Esophagus muscularis mucosa (tissue), 4 donors: ENCODE measurements around the gene CD37. TPM values are rescaled to one million over a fixed set of nuclear protein-coding genes. Genes with fewer than 3 reads are reported as not detected.

Source experiments
- DNase-seq: peaks from one replicate; pipeline ENCODE4 v3.0.0-alpha.2; 2017; ENCODE audit errors: extremely low spot score
- H3K27ac ChIP-seq, 4 donors: fragments of 200-600 bp; sonication (generic); replicated peaks in 1 of 4; 1 replicate in 3 of 4; 2 replicates in 1 of 4; pipeline ENCODE4 v1.5.1; 2016 to 2019; ENCODE audit warnings: mild to moderate bottlenecking in 1 of 4
- H3K27me3 ChIP-seq, 4 donors: fragments of 200-600 bp; sonication (generic); one replicate each; pipeline versions ENCODE4 v1.5.1 to v1.6.0; 2016 to 2019
- H3K36me3 ChIP-seq, 4 donors: fragments of 200-600 bp; sonication (generic); one replicate each; pipeline ENCODE4 v1.5.1; 2016 to 2019
- H3K4me1 ChIP-seq, 4 donors: fragments of 200-600 bp; sonication (generic); one replicate each; pipeline ENCODE4 v1.5.1; 2016 to 2019
- H3K4me3 ChIP-seq, 4 donors: fragments of 200-600 bp; sonication (generic); 1 replicate in 2 of 4; 2 replicates in 2 of 4; pipeline ENCODE4 v1.5.1; 2016 to 2019; ENCODE audit warnings: mild to moderate bottlenecking in 4 of 4, moderate library complexity in 1 of 4
- H3K9me3 ChIP-seq, 4 donors: fragments of 200-600 bp; sonication (generic); 1 replicate in 3 of 4; 2 replicates in 1 of 4; pipeline ENCODE4 v1.5.1; 2016 to 2019
- EP300 ChIP-seq: sonication (generic); formaldehyde crosslinking; IDR thresholded peaks from one replicate; pipeline ENCODE4 v1.6.1; 2017; ENCODE audit warnings: antibody characterized with exemption
- POLR2A ChIP-seq: fragments of 450-650 bp; IDR thresholded peaks from one replicate; pipeline ENCODE4 v1.6.1; 2017; ENCODE audit warnings: antibody characterized with exemption, moderate library complexity, mild to moderate bottlenecking, low read depth
- POLR2AphosphoS5 ChIP-seq, 2 donors: sonication (generic); formaldehyde crosslinking; IDR thresholded peaks; one replicate each; pipeline ENCODE4 v1.6.1; 2017; ENCODE audit warnings: antibody characterized with exemption in 2 of 2
- WGBS: methylation state at CpG from one replicate; pipeline ENCODE4 v1.1.5; 2018; 5-methylcytosine and 5-hydroxymethylcytosine counted together
- intact Hi-C: fragments of 100-400 bp; cut with DNase I; formaldehyde crosslinking; loops from one replicate; pipeline ENCODE4 v1.15.1; 2023
- total RNA-seq, 4 donors: library from RNA; depleted of rRNA; stranded (reverse); fragments of >200 nt; gene quantifications; one replicate each; pipeline versions ENCODE4 v1.1.0 to v1.2.1, GENCODE V29; 2016
- TF ChIP-seq, protein P1 (sequence below), 3 experiments: fragments of 200-600 bp in 2 of 3; fragments of 450-650 bp in 1 of 3; sonication (generic) in 2 of 3; IDR thresholded peaks; one replicate each; pipeline ENCODE4 v1.5.1; 2017 to 2019; ENCODE audit warnings: antibody characterized with exemption in 3 of 3, mild to moderate bottlenecking in 2 of 3, moderate library complexity in 1 of 3

The CD37 gene
- total RNA-seq, 4 donors from 2014 or later: 8.0 to 22.4 (median 11.6) TPM

- WGBS: 73% methylated on average over 17 of the region's 17 CpGs
- Histone ChIP-seq H3K9me3 (no peaks in the 10 kb centered on the region), H3K4me3 (peak overlapping the region in 1 of 4 donors; percentile 59), H3K36me3 (peaks cover 12 to 44% (median 39%) of the 10 kb centered on the region in 4 donors), H3K4me1 (peaks cover 21 to 71% (median 66%) of the 10 kb centered on the region in 4 donors), H3K27me3 (no peaks in the 10 kb centered on the region), H3K27ac (peak overlapping the region; percentile 88 to 97 (median 94))
- TF ChIP-seq POLR2A (no peak), EP300 (no peak), POLR2AphosphoS5 (IDR thresholded peaks at IDR 0.05) (no peak)
- TF ChIP-seq, protein P1, sequence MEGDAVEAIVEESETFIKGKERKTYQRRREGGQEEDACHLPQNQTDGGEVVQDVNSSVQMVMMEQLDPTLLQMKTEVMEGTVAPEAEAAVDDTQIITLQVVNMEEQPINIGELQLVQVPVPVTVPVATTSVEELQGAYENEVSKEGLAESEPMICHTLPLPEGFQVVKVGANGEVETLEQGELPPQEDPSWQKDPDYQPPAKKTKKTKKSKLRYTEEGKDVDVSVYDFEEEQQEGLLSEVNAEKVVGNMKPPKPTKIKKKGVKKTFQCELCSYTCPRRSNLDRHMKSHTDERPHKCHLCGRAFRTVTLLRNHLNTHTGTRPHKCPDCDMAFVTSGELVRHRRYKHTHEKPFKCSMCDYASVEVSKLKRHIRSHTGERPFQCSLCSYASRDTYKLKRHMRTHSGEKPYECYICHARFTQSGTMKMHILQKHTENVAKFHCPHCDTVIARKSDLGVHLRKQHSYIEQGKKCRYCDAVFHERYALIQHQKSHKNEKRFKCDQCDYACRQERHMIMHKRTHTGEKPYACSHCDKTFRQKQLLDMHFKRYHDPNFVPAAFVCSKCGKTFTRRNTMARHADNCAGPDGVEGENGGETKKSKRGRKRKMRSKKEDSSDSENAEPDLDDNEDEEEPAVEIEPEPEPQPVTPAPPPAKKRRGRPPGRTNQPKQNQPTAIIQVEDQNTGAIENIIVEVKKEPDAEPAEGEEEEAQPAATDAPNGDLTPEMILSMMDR (IDR thresholded peaks at IDR 0.05): no peak
- intact Hi-C loops: no loop called here
- DNase-seq: no peak
Measured at GRCh38 chr19:49359851-49360820, 24.9 kb downstream of the CD37 start.

DNA sequence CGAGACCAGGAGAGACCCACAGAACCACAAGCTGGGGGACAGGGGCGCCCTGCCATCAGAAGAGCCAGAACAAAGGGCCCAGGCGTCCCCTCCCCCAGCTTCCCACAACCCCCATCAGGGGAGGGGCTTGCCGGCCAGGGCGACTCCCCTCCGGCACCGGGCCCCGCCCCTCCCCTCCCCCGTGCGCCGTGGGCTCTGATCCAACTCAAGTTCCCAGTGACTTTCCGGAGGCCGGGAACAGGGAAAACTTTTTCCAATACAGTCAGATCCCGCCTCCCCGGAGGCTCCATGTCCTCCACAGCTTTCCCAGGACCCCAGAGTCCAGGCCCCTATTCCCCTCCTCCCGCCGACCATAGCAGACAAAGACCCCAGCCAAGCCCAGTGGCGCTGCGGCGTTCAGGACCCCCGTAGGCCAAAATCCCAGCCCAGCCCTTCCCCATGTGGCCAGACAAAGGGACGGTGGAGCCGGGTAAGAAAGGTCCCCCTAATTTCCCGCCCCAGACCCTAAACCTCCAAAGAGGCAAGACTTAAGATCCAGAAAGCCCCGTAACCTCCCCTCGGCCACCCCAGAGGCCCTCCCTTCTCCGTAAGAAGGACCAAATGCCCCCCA lies 26.3 kb downstream of the CD37 start:
- 2% methylated on average over 24 of the region's 27 CpGs for WGBS

GRCh38 chr19:49362048-49362928 lies 27.1 kb downstream of the CD37 start, which contains the start of gene TEAD2:
TEAD2 (minus strand) TSS chr19:49362416; CDS start chr19:49360075, 2,341 bp downstream.
- H3K27me3 ChIP-seq: no peaks in the 10 kb centered on the region
- WGBS: 1% methylated on average over 40 of the region's 52 CpGs
- peak; percentile 94 for DNase-seq
- TF ChIP-seq POLR2AphosphoS5 (IDR thresholded peaks at IDR 0.05): peak; percentile 84 to 89
- TF ChIP-seq POLR2A: no peak
- peak within 1 kb of the TSS; percentile 59 to 97 (median 90) for H3K4me3 ChIP-seq
- H3K36me3 ChIP-seq: peaks cover 10 to 26% (median 25%) of the 10 kb centered on the region in 4 donors
- peaks cover 7 to 50% (median 45%) of the 10 kb centered on the region in 4 donors for H3K4me1 ChIP-seq
- intact Hi-C loops: no loop called here
- H3K27ac ChIP-seq: peak within 1 kb of the TSS; percentile 88 to 97 (median 94)
- H3K9me3 ChIP-seq: no peaks in the 10 kb centered on the region

More for the DNA sequence above, 26.3 kb downstream of the CD37 start:
- H3K9me3 ChIP-seq: no peaks in the 10 kb centered on the region
- peak overlapping the region; percentile 88 to 97 (median 94) for H3K27ac ChIP-seq
- H3K4me1 ChIP-seq: peaks cover 9 to 57% (median 52%) of the 10 kb centered on the region in 4 donors
- peak overlapping the region; percentile 59 to 97 (median 90) for H3K4me3 ChIP-seq
- DNase-seq: peak; percentile 94
- no peaks in the 10 kb centered on the region for H3K27me3 ChIP-seq
- intact Hi-C loops: no loop called here
- H3K36me3 ChIP-seq: peaks cover 12 to 34% (median 30%) of the 10 kb centered on the region in 4 donors
- TF ChIP-seq, protein P1 (IDR thresholded peaks at IDR 0.05): peak in 1 of 3 experiments; percentile 18
- TF ChIP-seq EP300 (no peak), POLR2A (no peak), POLR2AphosphoS5 (IDR thresholded peaks at IDR 0.05) (peak; percentile 71 to 74)

GRCh38 chr19:49362929-49363267 lies 27.7 kb downstream of the CD37 start:
- Histone ChIP-seq H3K27me3 (no peaks in the 10 kb centered on the region), H3K9me3 (no peaks in the 10 kb centered on the region), H3K27ac (peak overlapping the region; percentile 88 to 97 (median 94)), H3K4me1 (peaks cover 7 to 44% (median 41%) of the 10 kb centered on the region in 4 donors), H3K4me3 (peak overlapping the region; percentile 59 to 97 (median 90)), H3K36me3 (peaks cover 4 to 20% (median 19%) of the 10 kb centered on the region in 4 donors)
- DNase-seq: no peak
- WGBS: 0% methylated on average over 14 of the region's 14 CpGs
- intact Hi-C loops: no loop called here
- TF ChIP-seq, protein P1 (IDR thresholded peaks at IDR 0.05): no peak
- no peak for TF ChIP-seq POLR2AphosphoS5 (IDR thresholded peaks at IDR 0.05)
- TF ChIP-seq POLR2A: no peak
- TF ChIP-seq EP300: no peak
